GM13977 (cell line): ENCODE results near the gene SLC9A1.

Source experiments
- DNase-seq: peaks from one replicate; pipeline ENCODE4 v3.0.0; 2012; ENCODE audit warnings: low spot score
- in situ Hi-C: fragments of 300-500 bp; cut with MboI; formaldehyde crosslinking; loops from one replicate; pipeline ENCODE4 v1.12.0; 2022; ENCODE audit warnings: low sequenced_read_pairs, low pct_unique_long_range_greater_than_20kb, mixed read lengths, inconsistent platforms; ENCODE audit not compliant: unreplicated experiment
- TF ChIP-seq, protein P1 (sequence below): IDR thresholded peaks from 2 replicates; pipeline ENCODE4 v1.5.1; 2012; ENCODE audit warnings: mild to moderate bottlenecking, control low read depth; ENCODE audit not compliant: insufficient read depth; ENCODE audit errors: extremely low read depth, missing control alignments

Gene SLC9A1

DNA sequence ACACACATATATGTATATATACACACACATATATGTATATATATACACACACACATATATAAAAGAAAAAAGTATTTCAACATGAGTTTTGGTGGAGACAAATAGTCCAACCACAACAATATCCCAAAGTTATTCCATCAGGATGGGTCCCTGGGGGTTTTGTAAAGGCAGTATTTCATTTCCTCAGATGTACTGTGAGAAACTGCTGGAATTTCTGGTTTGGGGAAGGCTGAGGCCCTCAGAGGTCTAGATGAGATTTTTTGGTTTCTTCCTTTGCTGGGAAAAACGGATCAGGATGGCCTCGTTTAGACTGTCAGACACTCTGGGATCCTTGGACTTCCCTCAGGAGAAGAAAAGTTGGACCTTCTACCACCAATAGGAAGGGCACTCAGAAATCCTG, 105.8 kb downstream of the SLC9A1 start:
- no peak for DNase-seq
- TF ChIP-seq, protein P1, sequence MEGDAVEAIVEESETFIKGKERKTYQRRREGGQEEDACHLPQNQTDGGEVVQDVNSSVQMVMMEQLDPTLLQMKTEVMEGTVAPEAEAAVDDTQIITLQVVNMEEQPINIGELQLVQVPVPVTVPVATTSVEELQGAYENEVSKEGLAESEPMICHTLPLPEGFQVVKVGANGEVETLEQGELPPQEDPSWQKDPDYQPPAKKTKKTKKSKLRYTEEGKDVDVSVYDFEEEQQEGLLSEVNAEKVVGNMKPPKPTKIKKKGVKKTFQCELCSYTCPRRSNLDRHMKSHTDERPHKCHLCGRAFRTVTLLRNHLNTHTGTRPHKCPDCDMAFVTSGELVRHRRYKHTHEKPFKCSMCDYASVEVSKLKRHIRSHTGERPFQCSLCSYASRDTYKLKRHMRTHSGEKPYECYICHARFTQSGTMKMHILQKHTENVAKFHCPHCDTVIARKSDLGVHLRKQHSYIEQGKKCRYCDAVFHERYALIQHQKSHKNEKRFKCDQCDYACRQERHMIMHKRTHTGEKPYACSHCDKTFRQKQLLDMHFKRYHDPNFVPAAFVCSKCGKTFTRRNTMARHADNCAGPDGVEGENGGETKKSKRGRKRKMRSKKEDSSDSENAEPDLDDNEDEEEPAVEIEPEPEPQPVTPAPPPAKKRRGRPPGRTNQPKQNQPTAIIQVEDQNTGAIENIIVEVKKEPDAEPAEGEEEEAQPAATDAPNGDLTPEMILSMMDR: no peak
- in situ Hi-C loops: loop anchor here (10.0 kb wide), 1 partner anchor 46 kb away; no protein-coding TSS in a partner anchor
